WTC11 (cell line): ENCODE data around the gene SLPI. TPM values are rescaled to one million over a fixed set of nuclear protein-coding genes. Genes with fewer than 3 reads are reported as not detected.

ENCODE experiments used
- ATAC-seq: fragments of 200-7000 bp; cut with Tn5 transposase; 2 replicates; pipeline ENCODE4 v1.10.0; 2021; ENCODE audit warnings: mild to moderate bottlenecking, moderate library complexity
- CTCF ChIA-PET: fragments of 300-600 bp; sonication (Branson Sonifier 250); formaldehyde crosslinking; loops from one replicate; lab custom pipeline; 2021; ENCODE audit warnings: antibody characterized with exemption; lab: Charles Lee
- POLR2A ChIA-PET: fragments of 350-600 bp; sonication (Branson Sonifier 250); formaldehyde crosslinking; loops from one replicate; lab custom pipeline; 2021; ENCODE audit warnings: antibody characterized with exemption; lab: Charles Lee
- DNase-seq: peaks from one replicate; pipeline ENCODE4 v3.0.0; 2021; ENCODE audit warnings: low spot score
- H3K27ac Mint-ChIP-seq: 2 replicates; pipeline ENCODE4 v1.8.0; 2021; ENCODE audit warnings: mixed read lengths
- H3K27me3 Mint-ChIP-seq: 2 replicates; pipeline ENCODE4 v1.8.0; 2021; ENCODE audit warnings: low read depth, mild to moderate bottlenecking, moderate library complexity, mixed read lengths
- H3K36me3 Mint-ChIP-seq: 2 replicates; pipeline ENCODE4 v1.8.0; 2021; ENCODE audit warnings: mixed read lengths
- H3K4me1 Mint-ChIP-seq: 2 replicates; pipeline ENCODE4 v1.8.0; 2022; ENCODE audit warnings: mixed read lengths
- H3K4me3 Mint-ChIP-seq: 2 replicates; pipeline ENCODE4 v1.8.0; 2021; ENCODE audit warnings: mild to moderate bottlenecking, moderate library complexity, mixed read lengths
- H3K9me3 Mint-ChIP-seq: 2 replicates; pipeline ENCODE4 v1.8.0; 2021; ENCODE audit warnings: mixed read lengths
- NR2C2 ChIP-seq: sonication (generic); formaldehyde crosslinking; IDR thresholded peaks from 2 replicates; pipeline ENCODE4 v1.8.0; 2022; ENCODE audit warnings: mild to moderate bottlenecking, missing genetic modification reagents
- NR3C1 ChIP-seq: sonication (generic); formaldehyde crosslinking; conservative IDR thresholded peaks from 2 replicates; pipeline ENCODE4 v1.8.1; 2023; ENCODE audit warnings: low read depth, mild to moderate bottlenecking, missing genetic modification reagents
- RORB ChIP-seq: fragments of 250-450 bp; sonication (Bioruptor Pico); IDR thresholded peaks from 2 replicates; pipeline ENCODE4 v1.9.0; 2021; ENCODE audit warnings: mild to moderate bottlenecking
- SMAD3 ChIP-seq: sonication (generic); formaldehyde crosslinking; IDR thresholded peaks from 2 replicates; pipeline ENCODE4 v1.8.0; 2022; ENCODE audit warnings: missing genetic modification reagents, mild to moderate bottlenecking, borderline replicate concordance
- SMAD4 ChIP-seq: sonication (generic); formaldehyde crosslinking; IDR thresholded peaks from 2 replicates; pipeline ENCODE4 v1.8.0; 2022; ENCODE audit warnings: mild to moderate bottlenecking, missing genetic modification reagents
- SP1 ChIP-seq: sonication (generic); formaldehyde crosslinking; conservative IDR thresholded peaks from 2 replicates; pipeline ENCODE4 v1.8.1; 2022; ENCODE audit warnings: missing genetic modification reagents
- total RNA-seq: library from RNA; stranded (reverse); gene quantifications from 3 replicates; pipeline ENCODE4 v1.2.3, GENCODE V29; 2021
- TF ChIP-seq, protein P1 (sequence below): sonication (generic); formaldehyde crosslinking; IDR thresholded peaks from 2 replicates; pipeline ENCODE4 v1.8.0; 2023; ENCODE audit warnings: mild to moderate bottlenecking, missing genetic modification reagents
- TF ChIP-seq, protein P2 (sequence below): sonication (generic); formaldehyde crosslinking; IDR thresholded peaks from 2 replicates; pipeline ENCODE4 v1.8.1; 2022; ENCODE audit warnings: missing genetic modification reagents, borderline replicate concordance
- TF ChIP-seq, protein P3 (sequence below): sonication (generic); formaldehyde crosslinking; IDR thresholded peaks from 2 replicates; pipeline ENCODE4 v1.8.0; 2022; ENCODE audit warnings: mild to moderate bottlenecking, missing genetic modification reagents
- TF ChIP-seq, protein P4 (sequence below): fragments of 250-450 bp; sonication (Bioruptor Pico); conservative IDR thresholded peaks from 2 replicates; pipeline ENCODE4 v1.9.0; 2021; ENCODE audit warnings: mild to moderate bottlenecking
- TF ChIP-seq, protein P5 (sequence below): sonication (generic); formaldehyde crosslinking; IDR thresholded peaks from 2 replicates; pipeline ENCODE4 v1.8.1; 2022; ENCODE audit warnings: low read depth, missing genetic modification reagents, borderline replicate concordance
- TF ChIP-seq, protein P6 (sequence below): sonication (generic); formaldehyde crosslinking; IDR thresholded peaks from 2 replicates; pipeline ENCODE4 v1.8.1; 2023; ENCODE audit warnings: mild to moderate bottlenecking, moderate library complexity, missing genetic modification reagents
- TF ChIP-seq, protein P7 (sequence below): sonication (generic); formaldehyde crosslinking; IDR thresholded peaks from 2 replicates; pipeline ENCODE4 v1.8.0; 2022; ENCODE audit warnings: missing genetic modification reagents

SLPI gene
- total RNA-seq, 1 experiment from 2014 or later = 0.74 TPM

DNA sequence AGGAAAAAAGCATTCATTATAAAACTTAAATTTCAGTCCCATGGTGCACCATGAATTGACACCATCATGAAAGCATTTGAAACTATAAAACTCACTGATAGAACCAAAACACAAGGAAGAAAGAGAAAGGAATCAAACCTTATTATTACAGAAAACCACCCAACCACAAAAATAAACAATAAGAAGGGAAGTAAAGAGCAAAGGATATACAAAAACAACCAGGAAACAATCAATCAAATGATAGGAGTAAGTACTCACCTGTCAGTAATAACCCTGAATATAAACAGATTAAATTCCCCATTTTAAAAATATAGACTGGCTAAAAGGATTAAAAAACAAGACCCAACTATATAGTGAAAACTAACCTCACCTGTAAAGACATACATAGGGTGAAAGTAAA lies 5.8 kb downstream of the SLPI start:
- no peaks in the 10 kb centered on the region for H3K36me3 Mint-ChIP-seq
- ATAC-seq = no peak
- CTCF ChIA-PET = no interaction called here

More for the DNA sequence above, 5.8 kb downstream of the SLPI start:
- Mint-ChIP-seq H3K27ac (no peak overlapping the region), H3K4me3 (no peak overlapping the region), H3K27me3 (peaks cover 12% of the 10 kb centered on the region), H3K9me3 (no peaks in the 10 kb centered on the region), H3K4me1 (no peaks in the 10 kb centered on the region)
- DNase-seq = no peak
- POLR2A ChIA-PET = interaction anchor here (0.6 kb wide), 1 partner anchor 65 kb away, joined by 3 read pairs; no protein-coding TSS in a partner anchor
- no peak for TF ChIP-seq SMAD3 (CRISPR knock-in tag)
- TF ChIP-seq NR2C2 (CRISPR knock-in tag) = no peak
- TF ChIP-seq NR3C1 = no peak
- TF ChIP-seq RORB (CRISPR knock-in tag) = no peak
- TF ChIP-seq SMAD4 (CRISPR knock-in tag) = no peak
- no peak for TF ChIP-seq SP1
- TF ChIP-seq, protein P1, sequence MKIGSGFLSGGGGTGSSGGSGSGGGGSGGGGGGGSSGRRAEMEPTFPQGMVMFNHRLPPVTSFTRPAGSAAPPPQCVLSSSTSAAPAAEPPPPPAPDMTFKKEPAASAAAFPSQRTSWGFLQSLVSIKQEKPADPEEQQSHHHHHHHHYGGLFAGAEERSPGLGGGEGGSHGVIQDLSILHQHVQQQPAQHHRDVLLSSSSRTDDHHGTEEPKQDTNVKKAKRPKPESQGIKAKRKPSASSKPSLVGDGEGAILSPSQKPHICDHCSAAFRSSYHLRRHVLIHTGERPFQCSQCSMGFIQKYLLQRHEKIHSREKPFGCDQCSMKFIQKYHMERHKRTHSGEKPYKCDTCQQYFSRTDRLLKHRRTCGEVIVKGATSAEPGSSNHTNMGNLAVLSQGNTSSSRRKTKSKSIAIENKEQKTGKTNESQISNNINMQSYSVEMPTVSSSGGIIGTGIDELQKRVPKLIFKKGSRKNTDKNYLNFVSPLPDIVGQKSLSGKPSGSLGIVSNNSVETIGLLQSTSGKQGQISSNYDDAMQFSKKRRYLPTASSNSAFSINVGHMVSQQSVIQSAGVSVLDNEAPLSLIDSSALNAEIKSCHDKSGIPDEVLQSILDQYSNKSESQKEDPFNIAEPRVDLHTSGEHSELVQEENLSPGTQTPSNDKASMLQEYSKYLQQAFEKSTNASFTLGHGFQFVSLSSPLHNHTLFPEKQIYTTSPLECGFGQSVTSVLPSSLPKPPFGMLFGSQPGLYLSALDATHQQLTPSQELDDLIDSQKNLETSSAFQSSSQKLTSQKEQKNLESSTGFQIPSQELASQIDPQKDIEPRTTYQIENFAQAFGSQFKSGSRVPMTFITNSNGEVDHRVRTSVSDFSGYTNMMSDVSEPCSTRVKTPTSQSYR = no peak
- TF ChIP-seq, protein P2, sequence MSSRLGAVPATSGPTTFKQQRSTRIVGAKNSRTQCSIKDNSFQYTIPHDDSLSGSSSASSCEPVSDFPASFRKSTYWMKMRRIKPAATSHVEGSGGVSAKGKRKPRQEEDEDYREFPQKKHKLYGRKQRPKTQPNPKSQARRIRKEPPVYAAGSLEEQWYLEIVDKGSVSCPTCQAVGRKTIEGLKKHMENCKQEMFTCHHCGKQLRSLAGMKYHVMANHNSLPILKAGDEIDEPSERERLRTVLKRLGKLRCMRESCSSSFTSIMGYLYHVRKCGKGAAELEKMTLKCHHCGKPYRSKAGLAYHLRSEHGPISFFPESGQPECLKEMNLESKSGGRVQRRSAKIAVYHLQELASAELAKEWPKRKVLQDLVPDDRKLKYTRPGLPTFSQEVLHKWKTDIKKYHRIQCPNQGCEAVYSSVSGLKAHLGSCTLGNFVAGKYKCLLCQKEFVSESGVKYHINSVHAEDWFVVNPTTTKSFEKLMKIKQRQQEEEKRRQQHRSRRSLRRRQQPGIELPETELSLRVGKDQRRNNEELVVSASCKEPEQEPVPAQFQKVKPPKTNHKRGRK (CRISPR knock-in tag) = no peak
- TF ChIP-seq, protein P3, sequence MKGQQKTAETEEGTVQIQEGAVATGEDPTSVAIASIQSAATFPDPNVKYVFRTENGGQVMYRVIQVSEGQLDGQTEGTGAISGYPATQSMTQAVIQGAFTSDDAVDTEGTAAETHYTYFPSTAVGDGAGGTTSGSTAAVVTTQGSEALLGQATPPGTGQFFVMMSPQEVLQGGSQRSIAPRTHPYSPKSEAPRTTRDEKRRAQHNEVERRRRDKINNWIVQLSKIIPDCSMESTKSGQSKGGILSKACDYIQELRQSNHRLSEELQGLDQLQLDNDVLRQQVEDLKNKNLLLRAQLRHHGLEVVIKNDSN = no peak
- TF ChIP-seq, protein P4, sequence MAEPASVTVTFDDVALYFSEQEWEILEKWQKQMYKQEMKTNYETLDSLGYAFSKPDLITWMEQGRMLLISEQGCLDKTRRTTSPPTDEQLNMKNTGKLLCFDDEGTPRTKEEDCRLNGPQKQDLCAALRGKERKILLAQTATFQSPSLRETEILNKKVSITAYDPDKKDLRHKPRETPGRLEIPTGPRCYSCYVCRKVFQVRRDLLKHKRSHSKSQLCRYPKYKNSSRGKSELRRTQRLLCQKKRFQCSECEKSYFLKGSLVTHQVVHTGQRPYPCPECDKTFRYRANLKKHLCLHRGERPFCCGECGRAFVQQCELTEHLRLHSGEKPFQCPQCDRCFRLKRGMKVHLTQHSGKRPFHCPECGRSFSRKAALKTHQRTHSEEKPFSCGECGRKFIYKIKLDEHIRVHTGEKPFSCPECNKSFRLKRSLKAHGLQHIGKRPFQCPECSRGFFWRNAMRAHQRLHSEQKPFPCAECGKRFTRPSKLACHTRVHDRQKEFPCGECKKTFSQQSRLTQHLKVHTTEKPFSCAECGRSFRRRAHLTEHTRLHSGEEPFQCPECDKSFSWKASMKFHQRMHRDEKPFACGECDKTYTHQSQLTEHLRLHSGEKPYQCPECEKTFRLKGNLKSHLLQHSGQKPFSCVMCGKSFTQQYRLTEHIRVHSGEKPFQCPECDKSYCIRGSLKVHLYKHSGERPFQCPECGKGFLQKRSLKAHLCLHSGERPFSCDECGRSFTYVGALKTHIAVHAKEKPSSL = no peak
- TF ChIP-seq, protein P5, sequence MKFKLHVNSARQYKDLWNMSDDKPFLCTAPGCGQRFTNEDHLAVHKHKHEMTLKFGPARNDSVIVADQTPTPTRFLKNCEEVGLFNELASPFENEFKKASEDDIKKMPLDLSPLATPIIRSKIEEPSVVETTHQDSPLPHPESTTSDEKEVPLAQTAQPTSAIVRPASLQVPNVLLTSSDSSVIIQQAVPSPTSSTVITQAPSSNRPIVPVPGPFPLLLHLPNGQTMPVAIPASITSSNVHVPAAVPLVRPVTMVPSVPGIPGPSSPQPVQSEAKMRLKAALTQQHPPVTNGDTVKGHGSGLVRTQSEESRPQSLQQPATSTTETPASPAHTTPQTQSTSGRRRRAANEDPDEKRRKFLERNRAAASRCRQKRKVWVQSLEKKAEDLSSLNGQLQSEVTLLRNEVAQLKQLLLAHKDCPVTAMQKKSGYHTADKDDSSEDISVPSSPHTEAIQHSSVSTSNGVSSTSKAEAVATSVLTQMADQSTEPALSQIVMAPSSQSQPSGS = no peak
- TF ChIP-seq, protein P6, sequence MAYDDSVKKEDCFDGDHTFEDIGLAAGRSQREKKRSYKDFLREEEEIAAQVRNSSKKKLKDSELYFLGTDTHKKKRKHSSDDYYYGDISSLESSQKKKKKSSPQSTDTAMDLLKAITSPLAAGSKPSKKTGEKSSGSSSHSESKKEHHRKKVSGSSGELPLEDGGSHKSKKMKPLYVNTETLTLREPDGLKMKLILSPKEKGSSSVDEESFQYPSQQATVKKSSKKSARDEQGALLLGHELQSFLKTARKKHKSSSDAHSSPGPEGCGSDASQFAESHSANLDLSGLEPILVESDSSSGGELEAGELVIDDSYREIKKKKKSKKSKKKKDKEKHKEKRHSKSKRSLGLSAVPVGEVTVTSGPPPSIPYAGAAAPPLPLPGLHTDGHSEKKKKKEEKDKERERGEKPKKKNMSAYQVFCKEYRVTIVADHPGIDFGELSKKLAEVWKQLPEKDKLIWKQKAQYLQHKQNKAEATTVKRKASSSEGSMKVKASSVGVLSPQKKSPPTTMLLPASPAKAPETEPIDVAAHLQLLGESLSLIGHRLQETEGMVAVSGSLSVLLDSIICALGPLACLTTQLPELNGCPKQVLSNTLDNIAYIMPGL (CRISPR knock-in tag) = no peak
- TF ChIP-seq, protein P7, sequence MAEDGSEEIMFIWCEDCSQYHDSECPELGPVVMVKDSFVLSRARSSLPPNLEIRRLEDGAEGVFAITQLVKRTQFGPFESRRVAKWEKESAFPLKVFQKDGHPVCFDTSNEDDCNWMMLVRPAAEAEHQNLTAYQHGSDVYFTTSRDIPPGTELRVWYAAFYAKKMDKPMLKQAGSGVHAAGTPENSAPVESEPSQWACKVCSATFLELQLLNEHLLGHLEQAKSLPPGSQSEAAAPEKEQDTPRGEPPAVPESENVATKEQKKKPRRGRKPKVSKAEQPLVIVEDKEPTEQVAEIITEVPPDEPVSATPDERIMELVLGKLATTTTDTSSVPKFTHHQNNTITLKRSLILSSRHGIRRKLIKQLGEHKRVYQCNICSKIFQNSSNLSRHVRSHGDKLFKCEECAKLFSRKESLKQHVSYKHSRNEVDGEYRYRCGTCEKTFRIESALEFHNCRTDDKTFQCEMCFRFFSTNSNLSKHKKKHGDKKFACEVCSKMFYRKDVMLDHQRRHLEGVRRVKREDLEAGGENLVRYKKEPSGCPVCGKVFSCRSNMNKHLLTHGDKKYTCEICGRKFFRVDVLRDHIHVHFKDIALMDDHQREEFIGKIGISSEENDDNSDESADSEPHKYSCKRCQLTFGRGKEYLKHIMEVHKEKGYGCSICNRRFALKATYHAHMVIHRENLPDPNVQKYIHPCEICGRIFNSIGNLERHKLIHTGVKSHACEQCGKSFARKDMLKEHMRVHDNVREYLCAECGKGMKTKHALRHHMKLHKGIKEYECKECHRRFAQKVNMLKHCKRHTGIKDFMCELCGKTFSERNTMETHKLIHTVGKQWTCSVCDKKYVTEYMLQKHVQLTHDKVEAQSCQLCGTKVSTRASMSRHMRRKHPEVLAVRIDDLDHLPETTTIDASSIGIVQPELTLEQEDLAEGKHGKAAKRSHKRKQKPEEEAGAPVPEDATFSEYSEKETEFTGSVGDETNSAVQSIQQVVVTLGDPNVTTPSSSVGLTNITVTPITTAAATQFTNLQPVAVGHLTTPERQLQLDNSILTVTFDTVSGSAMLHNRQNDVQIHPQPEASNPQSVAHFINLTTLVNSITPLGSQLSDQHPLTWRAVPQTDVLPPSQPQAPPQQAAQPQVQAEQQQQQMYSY (CRISPR knock-in tag) = no peak
